Adrenal gland (tissue), 12 donors: ENCODE measurements around the gene GPAM. TPM values are rescaled to one million over a fixed set of nuclear protein-coding genes. Genes with fewer than 3 reads are reported as not detected.

Experiments
- DNase-seq, 7 donors: peaks; one replicate each; pipeline ENCODE4 v3.0.0-alpha.2; 2019 to 2020
- H3K27ac ChIP-seq, 5 donors: fragments of 200-600 bp; sonication (generic) in 4 of 5; 1 replicate in 3 of 5; 2 replicates in 2 of 5; pipeline versions ENCODE4 v1.5.1 to v1.8.0; 2016 to 2020; ENCODE audit warnings: mild to moderate bottlenecking in 1 of 5
- H3K27me3 ChIP-seq: fragments of 200-600 bp; 2 replicates; pipeline ENCODE4 v1.8.0; 2021
- H3K36me3 ChIP-seq, 2 donors: fragments of 200-600 bp; replicated peaks in 1 of 2; 1 replicate in 1 of 2; 2 replicates in 1 of 2; pipeline versions ENCODE4 v1.5.1 to v1.8.0; 2018 to 2022
- H3K4me1 ChIP-seq, 2 donors: fragments of 200-600 bp; replicated peaks in 1 of 2; 1 replicate in 1 of 2; 2 replicates in 1 of 2; pipeline versions ENCODE4 v1.5.1 to v1.8.0; 2018 to 2021
- H3K4me3 ChIP-seq, 4 donors: fragments of 200-600 bp; sonication (generic) in 3 of 4; one replicate each; pipeline ENCODE4 v1.5.1; 2016 to 2018
- H3K9me3 ChIP-seq, 3 donors: fragments of 200-600 bp; sonication (generic) in 1 of 3; replicated peaks in 1 of 3; 1 replicate in 2 of 3; 2 replicates in 1 of 3; pipeline versions ENCODE4 v1.5.1 to v1.8.0; 2016 to 2021
- POLR2A ChIP-seq, 2 donors: fragments of 450-650 bp; IDR thresholded peaks; one replicate each; pipeline ENCODE4 v1.6.1; 2017; ENCODE audit warnings: antibody characterized with exemption in 2 of 2, mild to moderate bottlenecking in 2 of 2, moderate library complexity in 1 of 2
- WGBS, 4 donors: extraction: QIAGEN DNeasy Blood & Tissue Kit in 2 of 4; methylation state at CpG; one replicate each; pipeline versions ENCODE4 v1.1.5 to v1.1.7; 2013 to 2017; 5-methylcytosine and 5-hydroxymethylcytosine counted together
- intact Hi-C, 2 donors: fragments of 100-400 bp; cut with DNase I; formaldehyde crosslinking; loops; one replicate each; pipeline versions ENCODE4 v1.14.1 to v1.15.0; 2022 to 2023
- polyA plus RNA-seq, 3 donors: library from polyadenylated mRNA; stranded (reverse); fragments of 200-250 nt in 2 of 3; fragments of 350-450 nt in 1 of 3; fragmentation: Illumina TruSeq in 1 of 3; extraction: RNeasy Lipid Tissue Mini Kit (QIAGEN cat#74804) in 1 of 3; gene quantifications; one replicate each; pipeline ENCODE4 v1.2.3, GENCODE V29; 2013 to 2014
- total RNA-seq, 9 donors: library from RNA; depleted of rRNA in 4 of 9; stranded (reverse); fragments of >200 nt in 4 of 9; fragments of 120-200 nt in 1 of 9; fragmentation: NEBNext Ultra II Directional in 1 of 9; extraction: Animal tissue kit (Norgen Biotek cat#: 25700) in 1 of 9; gene quantifications; one replicate each; pipeline versions ENCODE4 v1.1.0 to v1.2.4, GENCODE V29; 2013 to 2023
- TF ChIP-seq, protein P1 (sequence below), 6 experiments: fragments of 450-650 bp in 4 of 6; fragments of 200-600 bp in 2 of 6; sonication (generic) in 1 of 6; IDR thresholded peaks; 1 replicate in 5 of 6; 2 replicates in 1 of 6; pipeline versions ENCODE4 v1.5.1 to v1.8.0; 2016 to 2021; ENCODE audit warnings: antibody characterized with exemption in 6 of 6, mild to moderate bottlenecking in 2 of 6, moderate library complexity in 1 of 6
- donor health status: healthy with polysubstance abuse.
- donor health status: Bipolar disorder and iron deficiency.
- donor health status: DM: yes; HTN: yes; CAD: no.
- donor health status: DM: no; HTN: no; CAD: no.
- donor health status: DM: no; HTN: no; CAD: no.
- donor health status: DM: yes; HTN: yes; CAD: no.

The GPAM gene
- total and polyA plus RNA-seq, 12 donors: 15.9 to 297 (median 104) TPM

DNA sequence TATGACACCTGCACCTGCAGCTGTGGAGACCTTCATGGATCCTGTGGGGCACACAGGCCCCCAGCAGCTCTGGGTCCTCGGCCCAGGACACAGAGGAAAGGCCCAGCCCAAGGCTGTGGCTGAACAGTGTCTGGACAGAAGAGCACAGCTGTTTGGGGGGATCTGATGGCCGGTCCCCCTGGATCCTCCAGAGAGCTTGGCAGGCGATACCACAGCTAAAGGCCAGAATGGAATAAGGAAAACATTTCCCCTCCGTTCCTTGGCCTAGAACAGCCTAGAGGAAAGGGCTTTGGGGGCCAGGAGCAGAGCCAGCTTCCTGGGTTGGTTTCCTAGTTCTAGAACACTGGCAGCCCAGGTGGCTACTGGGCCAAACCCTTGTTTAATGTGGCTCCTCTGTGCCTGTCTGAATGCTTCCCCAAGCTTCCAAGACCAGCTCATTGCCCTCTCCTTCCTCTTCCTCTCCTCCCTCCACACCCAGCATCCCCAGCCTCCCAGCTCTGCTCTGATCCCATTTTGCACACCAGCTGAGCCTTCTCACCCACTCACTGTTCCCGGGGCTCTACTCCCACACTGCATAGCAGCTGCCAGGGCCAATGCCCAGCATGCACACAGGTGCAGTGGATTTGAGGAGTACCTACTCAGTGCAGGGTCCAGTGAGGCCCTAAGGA lies 46.9 kb downstream of the GPAM start:
- H3K4me1 ChIP-seq: no peaks in the 10 kb centered on the region
- intact Hi-C loops: loop anchor here in 1 of 2 donors (10.0 kb wide), 1 partner anchor 372 kb away; no protein-coding TSS in a partner anchor
- H3K27me3 ChIP-seq: no peaks in the 10 kb centered on the region
- H3K9me3 ChIP-seq: no peaks in the 10 kb centered on the region
- DNase-seq: no peak
- no peak overlapping the region for H3K27ac ChIP-seq
- TF ChIP-seq, protein P1, sequence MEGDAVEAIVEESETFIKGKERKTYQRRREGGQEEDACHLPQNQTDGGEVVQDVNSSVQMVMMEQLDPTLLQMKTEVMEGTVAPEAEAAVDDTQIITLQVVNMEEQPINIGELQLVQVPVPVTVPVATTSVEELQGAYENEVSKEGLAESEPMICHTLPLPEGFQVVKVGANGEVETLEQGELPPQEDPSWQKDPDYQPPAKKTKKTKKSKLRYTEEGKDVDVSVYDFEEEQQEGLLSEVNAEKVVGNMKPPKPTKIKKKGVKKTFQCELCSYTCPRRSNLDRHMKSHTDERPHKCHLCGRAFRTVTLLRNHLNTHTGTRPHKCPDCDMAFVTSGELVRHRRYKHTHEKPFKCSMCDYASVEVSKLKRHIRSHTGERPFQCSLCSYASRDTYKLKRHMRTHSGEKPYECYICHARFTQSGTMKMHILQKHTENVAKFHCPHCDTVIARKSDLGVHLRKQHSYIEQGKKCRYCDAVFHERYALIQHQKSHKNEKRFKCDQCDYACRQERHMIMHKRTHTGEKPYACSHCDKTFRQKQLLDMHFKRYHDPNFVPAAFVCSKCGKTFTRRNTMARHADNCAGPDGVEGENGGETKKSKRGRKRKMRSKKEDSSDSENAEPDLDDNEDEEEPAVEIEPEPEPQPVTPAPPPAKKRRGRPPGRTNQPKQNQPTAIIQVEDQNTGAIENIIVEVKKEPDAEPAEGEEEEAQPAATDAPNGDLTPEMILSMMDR (IDR thresholded peaks at IDR 0.05): no peak
- TF ChIP-seq POLR2A (IDR thresholded peaks at IDR 0.05): no peak
- H3K4me3 ChIP-seq: no peak overlapping the region
- H3K36me3 ChIP-seq: no peaks in the 10 kb centered on the region
- 81 to 85% (median 84%) methylated on average over 4 to 5 of the region's 5 CpGs for WGBS, 4 donors

DNA sequence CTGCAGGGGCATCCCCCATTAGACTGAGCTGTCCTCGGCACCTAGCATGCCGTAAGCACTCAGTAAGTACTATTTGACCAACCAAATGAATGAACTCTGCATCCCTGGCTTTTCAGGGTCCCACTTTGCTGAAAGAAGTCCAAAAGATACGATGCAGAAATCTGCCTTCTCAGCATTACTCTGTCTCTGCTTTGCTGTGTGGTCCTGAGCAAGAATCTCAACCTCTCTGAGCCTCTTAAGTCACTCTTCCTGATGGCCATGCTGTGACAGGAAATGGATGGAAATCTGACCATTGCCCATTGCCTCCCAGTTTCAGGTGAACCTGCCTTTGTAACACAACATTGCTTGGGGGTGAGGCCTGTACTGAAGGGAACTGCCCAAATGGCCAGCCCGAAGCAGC lies 48.0 kb downstream of the GPAM start:
- H3K36me3 ChIP-seq: no peaks in the 10 kb centered on the region
- intact Hi-C loops: loop anchor here in 1 of 2 donors (10.0 kb wide), 1 partner anchor 371 kb away; no protein-coding TSS in a partner anchor
- H3K27ac ChIP-seq: no peak overlapping the region
- no peak for TF ChIP-seq POLR2A (IDR thresholded peaks at IDR 0.05)
- TF ChIP-seq, protein P1 (IDR thresholded peaks at IDR 0.05): no peak
- 89 to 96% (median 94%) methylated on average over 4 of the region's 4 CpGs for WGBS, 4 donors
- H3K9me3 ChIP-seq: no peaks in the 10 kb centered on the region
- no peak overlapping the region for H3K4me3 ChIP-seq
- DNase-seq: no peak
- H3K27me3 ChIP-seq: no peaks in the 10 kb centered on the region
- no peaks in the 10 kb centered on the region for H3K4me1 ChIP-seq

DNA sequence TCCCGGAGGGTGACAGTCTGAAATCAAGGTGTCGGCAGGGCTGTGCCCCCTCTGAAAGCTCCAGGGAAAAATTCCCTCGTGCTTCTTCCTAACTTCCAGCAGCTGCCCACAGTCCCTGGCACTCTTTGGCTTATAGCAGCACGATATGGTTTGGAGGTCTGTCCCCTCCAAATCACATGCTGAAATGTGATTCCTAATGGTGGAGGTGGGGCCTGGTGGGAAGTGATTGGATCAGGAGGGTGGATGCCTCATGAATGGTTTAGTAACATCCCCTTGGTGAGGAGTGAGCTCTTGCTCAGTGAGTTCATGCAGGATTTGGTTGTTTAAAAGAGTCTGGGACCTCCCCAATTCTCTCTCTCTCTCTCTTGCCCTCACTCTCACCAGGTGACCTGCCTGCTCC lies 51.1 kb downstream of the GPAM start:
- H3K27ac ChIP-seq: no peak overlapping the region
- no peak for DNase-seq
- 76 to 87% (median 80%) methylated on average over 4 of the region's 4 CpGs for WGBS, 4 donors
- H3K27me3 ChIP-seq: no peaks in the 10 kb centered on the region
- H3K9me3 ChIP-seq: no peaks in the 10 kb centered on the region
- no peaks in the 10 kb centered on the region for H3K4me1 ChIP-seq
- intact Hi-C loops: loop anchor here in 1 of 2 donors (10.0 kb wide), 1 partner anchor 368 kb away; no protein-coding TSS in a partner anchor
- no peak for TF ChIP-seq POLR2A (IDR thresholded peaks at IDR 0.05)
- no peaks in the 10 kb centered on the region for H3K36me3 ChIP-seq
- no peak overlapping the region for H3K4me3 ChIP-seq

DNA sequence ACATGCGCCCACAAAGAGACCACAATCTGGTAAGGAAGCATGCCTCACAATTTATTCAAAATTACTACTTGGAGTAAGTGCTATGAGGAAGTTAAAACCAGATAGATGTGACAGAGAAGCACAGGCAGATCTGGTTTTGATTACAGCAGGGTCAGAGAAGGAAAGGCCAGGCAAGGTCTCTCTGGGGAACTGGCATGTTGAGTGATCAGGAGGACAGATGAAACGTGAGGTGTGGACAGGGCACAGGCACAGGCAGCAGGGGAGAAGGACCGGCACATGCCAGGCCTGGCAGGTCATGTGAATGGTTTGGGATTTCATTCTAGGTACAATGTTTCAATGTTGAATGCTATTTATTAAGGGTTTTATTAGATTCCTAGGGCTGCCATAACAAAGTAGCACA lies 51.6 kb downstream of the GPAM start:
- Histone ChIP-seq H3K4me1 (no peaks in the 10 kb centered on the region), H3K4me3 (no peak overlapping the region), H3K36me3 (no peaks in the 10 kb centered on the region), H3K27ac (no peak overlapping the region), H3K27me3 (no peaks in the 10 kb centered on the region), H3K9me3 (no peaks in the 10 kb centered on the region)
- 63 to 85% (median 80%) methylated on average over 3 of the region's 3 CpGs for WGBS, 4 donors
- TF ChIP-seq POLR2A (IDR thresholded peaks at IDR 0.05): no peak
- TF ChIP-seq, protein P1 (IDR thresholded peaks at IDR 0.05): no peak
- DNase-seq: no peak
- intact Hi-C loops: loop anchor here in 1 of 2 donors (10.0 kb wide), 1 partner anchor 367 kb away; no protein-coding TSS in a partner anchor

DNA sequence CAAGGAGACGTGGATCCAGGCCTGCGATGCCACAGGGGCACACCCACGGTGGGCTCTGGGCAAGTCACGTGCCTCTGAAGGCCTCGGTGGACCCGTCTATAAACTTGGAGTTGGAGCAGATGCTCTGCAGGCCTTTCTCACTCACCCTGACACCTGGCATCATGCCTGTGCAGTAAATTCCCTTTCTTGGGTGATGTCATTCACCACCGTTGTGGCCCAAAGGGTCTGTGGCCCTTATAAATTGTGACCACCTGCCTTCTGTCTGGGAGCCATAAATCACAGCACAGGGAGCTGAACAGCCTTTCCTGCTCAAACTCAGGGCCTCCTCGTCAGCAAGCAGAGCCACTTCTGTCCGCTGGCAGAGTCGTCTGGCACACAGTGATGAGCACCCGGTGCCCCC lies 52.2 kb downstream of the GPAM start:
- 68 to 90% (median 80%) methylated on average over 10 to 11 of the region's 11 CpGs for WGBS, 4 donors

More for the DNA sequence above, 52.2 kb downstream of the GPAM start:
- intact Hi-C loops: loop anchor here in 1 of 2 donors (10.0 kb wide), 1 partner anchor 367 kb away; no protein-coding TSS in a partner anchor
- DNase-seq: no peak
- Histone ChIP-seq H3K9me3 (no peaks in the 10 kb centered on the region), H3K27ac (no peak overlapping the region), H3K36me3 (no peaks in the 10 kb centered on the region), H3K4me3 (no peak overlapping the region), H3K27me3 (no peaks in the 10 kb centered on the region), H3K4me1 (no peaks in the 10 kb centered on the region)
- TF ChIP-seq, protein P1 (IDR thresholded peaks at IDR 0.05): no peak
- TF ChIP-seq POLR2A (IDR thresholded peaks at IDR 0.05): no peak
